Tibial nerve (tissue), 4 donors: ENCODE results near the gene SP140L. TPM values are rescaled to one million over a fixed set of nuclear protein-coding genes. Genes with fewer than 3 reads are reported as not detected.

ENCODE experiments used
- DNase-seq, 2 donors: peaks; one replicate each; pipeline ENCODE4 v3.0.0-alpha.2; 2019; ENCODE audit warnings: low spot score in 2 of 2
- H3K27ac ChIP-seq, 4 donors: fragments of 200-600 bp; sonication (generic) in 3 of 4; one replicate each; pipeline ENCODE4 v1.5.1; 2017 to 2019; ENCODE audit warnings: mild to moderate bottlenecking in 1 of 4
- H3K27me3 ChIP-seq, 2 donors: fragments of 200-600 bp; sonication (generic) in 1 of 2; one replicate each; pipeline versions ENCODE4 v1.5.1 to v1.6.0; 2017 to 2019
- H3K36me3 ChIP-seq, 3 donors: fragments of 200-600 bp; sonication (generic); one replicate each; pipeline ENCODE4 v1.5.1; 2018 to 2019
- H3K4me1 ChIP-seq, 4 donors: fragments of 200-600 bp; sonication (generic) in 3 of 4; one replicate each; pipeline ENCODE4 v1.5.1; 2017 to 2019
- H3K4me3 ChIP-seq, 4 donors: fragments of 200-600 bp; sonication (generic) in 3 of 4; one replicate each; pipeline ENCODE4 v1.5.1; 2017 to 2019; ENCODE audit warnings: mild to moderate bottlenecking in 1 of 4, moderate library complexity in 1 of 4
- H3K9me3 ChIP-seq, 4 donors: fragments of 200-600 bp; sonication (generic) in 3 of 4; one replicate each; pipeline ENCODE4 v1.5.1; 2017 to 2019
- EP300 ChIP-seq, 2 donors: sonication (generic); formaldehyde crosslinking; IDR thresholded peaks; one replicate each; pipeline ENCODE4 v1.6.1; 2017; ENCODE audit warnings: antibody characterized with exemption in 2 of 2, mild to moderate bottlenecking in 1 of 2
- POLR2A ChIP-seq, 2 donors: fragments of 450-650 bp; IDR thresholded peaks; one replicate each; pipeline ENCODE4 v1.6.1; 2017; ENCODE audit warnings: antibody characterized with exemption in 2 of 2, mild to moderate bottlenecking in 2 of 2, moderate library complexity in 2 of 2
- WGBS, 2 donors: methylation state at CpG; one replicate each; pipeline ENCODE4 v1.1.5; 2018; 5-methylcytosine and 5-hydroxymethylcytosine counted together
- total RNA-seq, 4 donors: library from RNA; depleted of rRNA; stranded (reverse); fragments of >200 nt; gene quantifications; one replicate each; pipeline ENCODE4 v1.1.0, GENCODE V29; 2016
- TF ChIP-seq, protein P1 (sequence below), 5 experiments: fragments of 200-600 bp in 3 of 5; fragments of 450-650 bp in 2 of 5; sonication (generic) in 3 of 5; IDR thresholded peaks; one replicate each; pipeline ENCODE4 v1.5.1; 2016 to 2019; ENCODE audit warnings: antibody characterized with exemption in 5 of 5, mild to moderate bottlenecking in 3 of 5, moderate library complexity in 2 of 5

SP140L gene
- total RNA-seq, 4 donors from 2014 or later: 10.7 to 24.3 (median 12.9) TPM

DNA sequence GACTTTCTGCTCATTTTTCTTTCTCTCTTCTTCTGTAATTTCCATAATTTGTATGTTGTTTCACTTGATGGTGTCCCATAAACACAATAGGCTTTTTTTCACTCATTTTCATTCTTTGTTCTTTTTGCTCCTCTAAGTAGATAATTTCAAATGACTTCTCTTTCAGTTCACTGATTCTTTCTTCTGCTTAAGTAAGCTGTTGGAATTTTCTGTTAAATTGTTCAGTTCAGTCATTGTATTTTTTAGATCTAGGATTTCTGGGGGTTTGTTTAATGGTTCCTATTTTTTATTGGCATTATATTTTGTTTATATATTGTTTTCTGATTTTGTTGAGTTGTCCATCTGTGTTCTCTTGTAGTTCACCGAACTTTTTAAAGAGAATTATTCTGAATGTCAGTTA is 19.5 kb downstream of the SP140L start:
- Histone ChIP-seq H3K27ac (no peak overlapping the region), H3K36me3 (peaks cover 0 to 48% (median 0%) of the 10 kb centered on the region in 3 donors), H3K4me1 (no peaks in the 10 kb centered on the region), H3K9me3 (peaks cover 0 to 35% (median 6%) of the 10 kb centered on the region in 4 donors), H3K4me3 (no peak overlapping the region), H3K27me3 (no peaks in the 10 kb centered on the region)
- TF ChIP-seq POLR2A (IDR thresholded peaks at IDR 0.05) (no peak), EP300 (IDR thresholded peaks at IDR 0.05) (no peak)
- TF ChIP-seq, protein P1, sequence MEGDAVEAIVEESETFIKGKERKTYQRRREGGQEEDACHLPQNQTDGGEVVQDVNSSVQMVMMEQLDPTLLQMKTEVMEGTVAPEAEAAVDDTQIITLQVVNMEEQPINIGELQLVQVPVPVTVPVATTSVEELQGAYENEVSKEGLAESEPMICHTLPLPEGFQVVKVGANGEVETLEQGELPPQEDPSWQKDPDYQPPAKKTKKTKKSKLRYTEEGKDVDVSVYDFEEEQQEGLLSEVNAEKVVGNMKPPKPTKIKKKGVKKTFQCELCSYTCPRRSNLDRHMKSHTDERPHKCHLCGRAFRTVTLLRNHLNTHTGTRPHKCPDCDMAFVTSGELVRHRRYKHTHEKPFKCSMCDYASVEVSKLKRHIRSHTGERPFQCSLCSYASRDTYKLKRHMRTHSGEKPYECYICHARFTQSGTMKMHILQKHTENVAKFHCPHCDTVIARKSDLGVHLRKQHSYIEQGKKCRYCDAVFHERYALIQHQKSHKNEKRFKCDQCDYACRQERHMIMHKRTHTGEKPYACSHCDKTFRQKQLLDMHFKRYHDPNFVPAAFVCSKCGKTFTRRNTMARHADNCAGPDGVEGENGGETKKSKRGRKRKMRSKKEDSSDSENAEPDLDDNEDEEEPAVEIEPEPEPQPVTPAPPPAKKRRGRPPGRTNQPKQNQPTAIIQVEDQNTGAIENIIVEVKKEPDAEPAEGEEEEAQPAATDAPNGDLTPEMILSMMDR (IDR thresholded peaks at IDR 0.05): no peak
- DNase-seq: no peak
- WGBS, 2 donors: 95 to 96% methylated on average over 1 of the region's 1 CpG

- Histone ChIP-seq H3K27ac (no peak overlapping the region), H3K36me3 (peaks cover 0 to 48% (median 0%) of the 10 kb centered on the region in 3 donors), H3K4me1 (no peaks in the 10 kb centered on the region), H3K9me3 (peaks cover 0 to 34% (median 6%) of the 10 kb centered on the region in 4 donors), H3K4me3 (no peak overlapping the region), H3K27me3 (no peaks in the 10 kb centered on the region)
- TF ChIP-seq, protein P1 (IDR thresholded peaks at IDR 0.05): no peak
- no peak for TF ChIP-seq POLR2A (IDR thresholded peaks at IDR 0.05)
- TF ChIP-seq EP300 (IDR thresholded peaks at IDR 0.05): no peak
- no peak for DNase-seq
- WGBS, 2 donors: 77 to 81% methylated on average over 1 of the region's 1 CpG
Measured at GRCh38 chr2:230346921-230347533, 20.0 kb downstream of the SP140L start.

DNA sequence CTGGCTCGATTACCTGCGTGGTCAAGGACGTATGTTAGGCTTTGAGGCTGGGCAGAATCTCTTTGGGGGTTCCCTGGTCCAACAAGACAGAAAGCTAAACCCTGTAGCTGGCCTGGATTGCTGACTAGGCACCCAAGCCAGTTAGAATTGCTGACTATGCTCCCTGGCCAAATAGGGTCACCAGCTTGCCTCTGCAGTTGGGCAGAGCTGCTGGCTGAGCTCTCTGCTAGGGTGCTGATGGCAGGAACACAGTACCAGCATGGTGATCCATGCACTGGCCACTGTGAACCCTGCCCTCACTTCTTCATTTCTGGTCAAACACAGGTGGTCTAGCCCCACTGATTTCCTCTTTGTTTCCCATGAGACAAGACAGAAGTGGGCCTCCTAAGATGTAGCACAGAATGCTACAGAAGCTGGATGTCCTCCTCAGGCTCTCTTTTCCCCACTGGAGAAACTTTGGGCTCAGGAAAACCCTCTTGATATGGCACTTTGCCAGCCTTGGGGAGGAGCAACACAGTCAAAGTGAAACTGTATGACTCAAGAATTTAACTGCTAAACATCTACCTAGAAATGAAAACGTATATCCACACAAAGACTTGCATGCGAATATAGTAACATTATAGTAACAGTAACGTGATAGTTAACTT is 20.8 kb downstream of the SP140L start:
- Histone ChIP-seq H3K4me3 (no peak overlapping the region), H3K36me3 (peaks cover 0 to 41% (median 0%) of the 10 kb centered on the region in 3 donors), H3K27me3 (no peaks in the 10 kb centered on the region), H3K27ac (no peak overlapping the region), H3K4me1 (no peaks in the 10 kb centered on the region), H3K9me3 (peaks cover 0 to 32% (median 6%) of the 10 kb centered on the region in 4 donors)
- no peak for DNase-seq
- 85 to 90% methylated on average over 6 of the region's 6 CpGs for WGBS, 2 donors
- TF ChIP-seq, protein P1 (IDR thresholded peaks at IDR 0.05): no peak
- no peak for TF ChIP-seq POLR2A (IDR thresholded peaks at IDR 0.05)
- no peak for TF ChIP-seq EP300 (IDR thresholded peaks at IDR 0.05)

GRCh38 chr2:230348787-230349186 is 21.8 kb downstream of the SP140L start:
- Histone ChIP-seq H3K4me3 (no peak overlapping the region), H3K27ac (no peak overlapping the region), H3K9me3 (peaks cover 0 to 25% (median 6%) of the 10 kb centered on the region in 4 donors), H3K4me1 (no peaks in the 10 kb centered on the region), H3K36me3 (peaks cover 0 to 33% (median 0%) of the 10 kb centered on the region in 3 donors), H3K27me3 (no peaks in the 10 kb centered on the region)
- TF ChIP-seq, protein P1 (IDR thresholded peaks at IDR 0.05): no peak
- no peak for TF ChIP-seq EP300 (IDR thresholded peaks at IDR 0.05)
- no peak for TF ChIP-seq POLR2A (IDR thresholded peaks at IDR 0.05)
- no peak for DNase-seq

DNA sequence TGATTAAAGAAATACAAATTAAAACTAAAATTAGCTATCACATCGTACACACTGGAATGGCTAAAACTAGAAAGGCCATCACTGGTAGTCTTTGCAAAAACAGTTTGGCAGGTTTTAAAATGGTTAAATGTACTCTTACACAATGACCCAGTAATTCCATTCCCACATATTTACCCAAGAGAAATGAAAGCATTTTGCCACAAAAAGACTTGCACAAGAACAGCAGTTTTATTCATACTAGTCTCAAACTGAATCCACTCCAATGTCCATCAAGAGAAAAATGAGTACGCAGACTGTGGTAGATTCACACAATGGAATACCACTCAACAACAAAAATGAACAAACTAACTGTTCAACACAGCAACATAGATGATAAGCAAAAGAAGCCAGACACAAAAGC is 29.1 kb downstream of the SP140L start:
- no peak for DNase-seq
- no peak overlapping the region for H3K4me3 ChIP-seq
- H3K36me3 ChIP-seq: peaks cover 0 to 33% (median 0%) of the 10 kb centered on the region in 3 donors
- WGBS, 2 donors: 31 to 47% methylated on average over 2 of the region's 2 CpGs
- no peaks in the 10 kb centered on the region for H3K27me3 ChIP-seq
- TF ChIP-seq EP300 (IDR thresholded peaks at IDR 0.05) (peak in 1 of 2 donors; percentile 47), POLR2A (IDR thresholded peaks at IDR 0.05) (no peak)
- TF ChIP-seq, protein P1 (IDR thresholded peaks at IDR 0.05): no peak
- H3K9me3 ChIP-seq: peaks cover 0 to 3% (median 0%) of the 10 kb centered on the region in 4 donors
- peaks cover 0 to 14% (median 5%) of the 10 kb centered on the region in 4 donors for H3K4me1 ChIP-seq
- H3K27ac ChIP-seq: peak overlapping the region in 2 of 4 donors; percentile 27 to 52
